ENCODE results near the gene P3H2.
"Not testable (repeated sequence)": the region's sequence is repeated elsewhere in the genome, so short reads cannot be mapped to it uniquely, and the experiment has no call there.

The P3H2 gene

GRCh38 chr3:189982321-189982945 is 138.3 kb downstream of the P3H2 start:
- no peak for DNase-seq (ENCODE audit: low read depth)

- DNase-seq (ENCODE audit: low read depth): no peak
Observed at GRCh38 chr3:189981668-189982067, 139.0 kb downstream of the P3H2 start.

- DNase-seq (ENCODE audit: low read depth): no peak
Observed at GRCh38 chr3:189978753-189979152, 141.9 kb downstream of the P3H2 start.

GRCh38 chr3:189977174-189977573 is 143.5 kb downstream of the P3H2 start:
- DNase-seq (ENCODE audit: low read depth): no peak

- DNase-seq (ENCODE audit: low read depth): no peak
Observed at GRCh38 chr3:189975391-189975990, 145.2 kb downstream of the P3H2 start.

GRCh38 chr3:189974359-189974758 is 146.3 kb downstream of the P3H2 start:
- no peak for DNase-seq (ENCODE audit: low read depth)

- no peak for DNase-seq (ENCODE audit: low read depth)
Observed at GRCh38 chr3:189967254-189967865, 153.3 kb downstream of the P3H2 start.

GRCh38 chr3:189966843-189967242 is 153.9 kb downstream of the P3H2 start:
- DNase-seq (ENCODE audit: low read depth): no peak

GRCh38 chr3:189964623-189965332 is 155.9 kb downstream of the P3H2 start:
- DNase-seq (ENCODE audit: low read depth): no peak

- no peak for DNase-seq (ENCODE audit: low read depth)
Observed at GRCh38 chr3:189962466-189962865, 158.2 kb downstream of the P3H2 start.

GRCh38 chr3:189961522-189962161 is 159.1 kb downstream of the P3H2 start:
- DNase-seq (ENCODE audit: low read depth): no peak

GRCh38 chr3:189961086-189961485 is 159.6 kb downstream of the P3H2 start:
- not testable (repeated sequence) for DNase-seq (ENCODE audit: low read depth)

GRCh38 chr3:189954733-189955665 is 165.7 kb downstream of the P3H2 start:
- no peak for DNase-seq (ENCODE audit: low read depth)

- no peak for DNase-seq (ENCODE audit: low read depth)
Observed at GRCh38 chr3:189953551-189953950, 167.1 kb downstream of the P3H2 start.

- DNase-seq (ENCODE audit: low read depth): no peak
Observed at GRCh38 chr3:189952272-189952671, 168.4 kb downstream of the P3H2 start.

GRCh38 chr3:189950258-189950657 is 170.4 kb downstream of the P3H2 start:
- no peak for DNase-seq (ENCODE audit: low read depth)

GRCh38 chr3:189949580-189949979 is 171.1 kb downstream of the P3H2 start:
- no peak for DNase-seq (ENCODE audit: low read depth)

- DNase-seq (ENCODE audit: low read depth): no peak
Observed at GRCh38 chr3:189948724-189949045, 172.0 kb downstream of the P3H2 start.

GRCh38 chr3:189947948-189948723 is 172.6 kb downstream of the P3H2 start:
- DNase-seq (ENCODE audit: low read depth): no peak

- no peak for DNase-seq (ENCODE audit: low read depth)
Observed at GRCh38 chr3:189947068-189947467, 173.6 kb downstream of the P3H2 start.

All from CMK (cell line).